Myocyte (in vitro differentiated cells): ENCODE data around the gene PCGF3. TPM values are rescaled to one million over a fixed set of nuclear protein-coding genes. Genes with fewer than 3 reads are reported as not detected.
"Not testable (repeated sequence)": the region's sequence is repeated elsewhere in the genome, so short reads cannot be mapped to it uniquely, and the experiment has no call there.

Experiments
- DNase-seq: peaks from one replicate; pipeline ENCODE4 v3.0.0-alpha.2; 2012; ENCODE audit warnings: low read depth
- total RNA-seq: library from RNA; depleted of rRNA; stranded (reverse); fragments of >200 nt; gene quantifications from 2 replicates; pipeline ENCODE4 v1.2.3, GENCODE V29; 2014

PCGF3 gene
- total RNA-seq, 1 donor from 2014 or later: 79.0 TPM

GRCh38 chr4:780255-780654, 74.6 kb downstream of the PCGF3 start:
- not testable (repeated sequence) for DNase-seq

GRCh38 chr4:780716-781492, 75.3 kb downstream of the PCGF3 start:
- no peak for DNase-seq

DNA sequence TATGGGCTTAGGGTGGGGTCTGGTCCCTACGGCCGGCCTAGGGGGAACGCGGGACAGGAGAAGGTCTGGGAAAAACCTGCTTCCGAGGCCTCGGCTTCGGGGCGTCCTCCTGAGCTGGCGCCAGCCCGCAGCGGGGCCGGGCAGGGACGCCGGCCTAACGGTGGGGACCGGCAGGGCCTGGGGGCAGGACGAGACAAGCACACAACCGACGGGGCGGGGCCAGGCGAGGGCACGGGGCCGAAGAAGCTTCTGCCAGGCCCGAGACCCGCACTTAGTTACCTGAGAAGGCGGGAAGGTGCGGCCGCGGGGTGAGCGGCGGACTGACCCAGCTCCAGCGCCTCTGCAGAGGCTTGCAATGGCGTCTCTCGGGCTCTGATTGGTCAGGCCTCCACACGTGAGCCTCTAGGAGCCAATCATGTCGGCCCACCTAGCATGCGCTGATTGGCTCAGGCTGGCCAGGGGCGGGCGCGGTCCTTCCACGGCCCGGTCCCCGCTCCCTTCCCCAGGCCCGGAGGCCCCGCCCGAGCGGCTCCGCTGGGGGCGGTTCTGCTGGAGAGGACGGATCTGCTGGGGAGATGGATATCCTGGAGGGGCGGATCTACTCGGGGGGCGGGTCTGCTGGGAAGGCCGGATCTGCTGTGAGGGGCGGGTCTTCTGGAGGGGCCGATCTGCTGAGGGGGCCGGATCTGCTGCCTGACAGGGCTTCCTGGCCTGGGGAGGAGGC, 76.0 kb downstream of the PCGF3 start:
- peak; percentile 99 for DNase-seq

DNA sequence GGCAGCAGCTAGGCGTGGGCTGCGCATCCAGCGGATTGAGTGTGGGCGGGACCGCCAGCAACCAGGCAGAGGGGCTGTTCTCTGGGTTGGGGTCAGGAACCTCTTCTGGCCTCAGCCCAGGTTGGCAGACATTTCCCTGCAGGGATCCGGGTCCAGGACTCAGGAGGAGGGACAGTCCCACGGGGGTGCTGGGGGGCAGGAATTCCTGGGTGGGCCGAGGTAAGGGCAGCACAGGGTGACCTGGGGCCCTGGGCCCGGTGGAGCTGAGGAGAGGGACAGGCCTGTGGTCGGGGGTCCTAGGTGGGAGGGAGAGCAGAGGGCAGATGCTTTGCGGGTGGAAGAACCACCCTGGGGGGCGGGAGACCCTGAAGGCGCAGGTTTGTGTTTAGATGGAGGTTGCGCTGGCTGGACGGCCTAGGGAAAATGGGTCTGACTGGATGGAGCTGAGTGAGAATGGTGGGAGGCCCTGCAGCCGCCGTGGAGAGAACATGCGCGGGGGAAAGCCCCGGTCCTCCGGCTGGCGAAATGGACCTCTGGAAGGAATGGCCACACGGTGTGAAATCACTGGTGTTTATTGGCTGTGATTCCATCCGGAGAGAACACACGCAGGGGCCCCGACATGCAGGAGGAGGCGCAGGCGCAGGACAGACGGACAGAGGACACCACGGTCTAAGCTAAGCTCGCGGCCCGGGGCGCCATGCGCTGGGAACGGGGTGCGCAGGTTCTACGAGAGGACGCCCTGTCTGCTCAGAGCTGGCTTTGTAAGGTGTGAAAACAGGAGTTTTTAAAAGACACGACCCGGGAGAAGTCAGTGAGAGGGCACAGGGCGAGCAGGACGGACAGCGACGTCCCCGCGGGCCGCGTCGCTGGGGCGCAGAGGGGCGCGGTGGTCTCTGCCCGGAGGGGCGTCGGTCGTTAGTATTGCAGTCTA, 79.0 kb downstream of the PCGF3 start:
- DNase-seq: no peak

GRCh38 chr4:785332-786073, 79.9 kb downstream of the PCGF3 start:
- no peak for DNase-seq

- no peak for DNase-seq
These were observed 80.6 kb downstream of the PCGF3 start for GRCh38 chr4:786074-786741.

DNA sequence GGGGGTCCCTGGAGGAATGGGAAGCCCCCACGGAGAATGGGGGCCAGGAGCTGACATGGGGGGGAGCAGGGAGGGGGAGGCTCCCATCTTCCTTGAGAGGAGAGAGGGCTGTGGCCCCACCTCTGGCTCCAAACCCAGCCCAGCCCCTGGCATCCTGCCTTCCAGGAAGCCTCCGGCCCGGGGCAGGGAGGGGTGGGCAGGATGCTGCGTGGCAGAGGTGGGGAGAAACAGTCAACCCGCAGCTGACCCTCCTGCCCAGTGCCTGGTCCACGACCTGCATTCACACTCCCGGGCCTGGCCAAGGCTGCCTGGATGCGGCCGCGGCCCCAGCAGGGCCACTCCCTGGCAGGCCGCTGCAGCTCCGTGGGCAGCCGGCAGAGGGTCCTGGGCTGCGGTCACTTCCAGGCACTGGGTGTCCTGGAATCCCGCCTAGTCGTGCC, 81.2 kb downstream of the PCGF3 start:
- DNase-seq: no peak

GRCh38 chr4:787561-787981, 81.9 kb downstream of the PCGF3 start:
- no peak for DNase-seq

GRCh38 chr4:788006-788635, 82.5 kb downstream of the PCGF3 start:
- DNase-seq: no peak

DNA sequence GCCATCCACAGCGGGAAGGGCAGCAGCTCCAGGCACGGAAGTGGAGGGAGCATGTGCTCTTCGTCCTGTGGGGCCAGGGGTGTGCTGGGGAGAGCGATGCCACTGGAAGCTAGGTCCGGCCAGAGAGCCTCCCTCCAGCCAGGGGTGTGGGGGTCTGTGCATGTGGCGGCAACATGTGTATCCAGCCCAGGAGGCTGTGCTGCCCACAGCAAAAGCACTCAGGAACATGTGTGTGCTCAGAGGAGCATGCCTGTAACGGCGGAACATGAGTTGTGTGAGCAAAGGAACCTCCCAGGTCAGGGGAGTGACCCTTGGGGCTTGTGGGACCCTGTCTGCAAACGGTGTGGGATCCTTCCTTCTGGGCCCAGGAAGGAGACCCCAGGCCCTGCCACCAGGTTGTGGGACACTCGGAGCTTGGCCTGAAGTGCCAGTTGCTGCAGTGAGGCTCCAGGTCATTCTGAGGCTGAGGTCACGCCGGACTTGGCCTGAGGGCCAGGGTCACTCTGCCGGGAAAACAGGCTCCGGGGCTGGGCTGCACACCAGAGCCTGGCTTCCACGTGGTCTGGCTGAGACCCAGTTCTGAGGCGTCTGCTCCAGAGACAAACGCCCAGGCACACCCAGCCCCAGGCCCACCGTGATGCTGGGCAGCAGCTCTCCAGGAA, 83.1 kb downstream of the PCGF3 start:
- no peak for DNase-seq

- no peak for DNase-seq
These were observed 84.2 kb downstream of the PCGF3 start for GRCh38 chr4:789571-790465.

GRCh38 chr4:790466-790820, 84.8 kb downstream of the PCGF3 start:
- no peak for DNase-seq

- DNase-seq: no peak
These were observed 85.7 kb downstream of the PCGF3 start for GRCh38 chr4:791252-791897.

DNA sequence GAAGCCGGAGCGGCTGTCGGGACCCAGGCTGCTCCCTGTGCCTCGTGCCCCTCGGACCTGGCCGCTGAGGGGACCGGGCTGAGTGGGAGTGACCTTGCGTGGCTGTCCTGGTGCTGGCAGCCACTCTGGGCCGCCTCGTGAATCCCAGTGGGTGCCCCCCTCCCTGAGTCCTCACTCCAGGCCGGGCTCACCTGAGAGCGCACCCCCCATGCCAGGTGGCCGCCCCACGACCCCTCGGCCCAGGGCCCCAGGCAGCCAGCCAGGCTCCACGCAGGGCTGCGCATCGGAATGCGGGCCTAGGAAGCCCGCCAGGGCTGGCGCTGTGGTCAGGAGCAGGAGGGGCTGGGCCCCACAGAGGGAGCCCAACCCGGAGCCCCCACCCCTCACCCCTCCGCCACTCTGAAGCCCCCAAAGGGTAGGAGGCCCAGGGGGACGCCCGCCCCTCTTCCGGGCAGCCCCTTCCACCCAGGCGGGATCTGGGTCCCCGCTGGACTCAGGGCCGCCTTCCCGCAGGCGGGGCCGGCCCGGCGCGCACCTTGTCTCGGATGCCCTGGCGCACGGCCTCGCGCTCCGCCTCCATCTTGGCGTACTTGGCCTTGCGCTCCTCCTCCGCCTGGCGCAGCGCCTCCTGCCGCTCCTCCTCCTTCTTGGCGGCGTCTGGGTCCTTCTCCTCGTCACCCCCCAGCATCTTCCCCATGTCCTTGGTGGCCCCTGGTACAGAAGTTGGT, 86.4 kb downstream of the PCGF3 start:
- no peak for DNase-seq

DNA sequence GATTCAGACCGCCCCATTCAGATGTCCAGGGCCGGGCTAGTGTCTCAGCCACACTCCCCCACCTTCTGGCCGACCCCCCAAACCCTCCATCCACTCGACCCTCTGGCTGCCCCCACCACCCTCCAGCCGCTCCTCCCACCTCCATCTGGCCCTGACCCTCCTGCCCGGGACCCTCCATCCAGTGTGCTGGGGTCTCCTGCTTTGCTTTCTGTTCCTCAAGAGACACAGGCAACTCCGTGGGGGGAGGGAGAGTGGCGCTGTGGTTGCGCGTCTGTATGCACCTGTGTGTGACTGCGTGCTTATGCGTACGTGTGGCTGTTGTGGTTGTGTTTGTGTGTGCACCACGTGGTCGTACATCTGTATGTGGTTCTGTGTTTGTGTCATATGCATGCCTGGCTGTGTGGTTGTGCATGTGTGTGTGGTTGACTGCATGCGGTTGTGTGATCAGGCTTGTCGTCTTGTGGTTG, 87.0 kb downstream of the PCGF3 start:
- DNase-seq: no peak

DNA sequence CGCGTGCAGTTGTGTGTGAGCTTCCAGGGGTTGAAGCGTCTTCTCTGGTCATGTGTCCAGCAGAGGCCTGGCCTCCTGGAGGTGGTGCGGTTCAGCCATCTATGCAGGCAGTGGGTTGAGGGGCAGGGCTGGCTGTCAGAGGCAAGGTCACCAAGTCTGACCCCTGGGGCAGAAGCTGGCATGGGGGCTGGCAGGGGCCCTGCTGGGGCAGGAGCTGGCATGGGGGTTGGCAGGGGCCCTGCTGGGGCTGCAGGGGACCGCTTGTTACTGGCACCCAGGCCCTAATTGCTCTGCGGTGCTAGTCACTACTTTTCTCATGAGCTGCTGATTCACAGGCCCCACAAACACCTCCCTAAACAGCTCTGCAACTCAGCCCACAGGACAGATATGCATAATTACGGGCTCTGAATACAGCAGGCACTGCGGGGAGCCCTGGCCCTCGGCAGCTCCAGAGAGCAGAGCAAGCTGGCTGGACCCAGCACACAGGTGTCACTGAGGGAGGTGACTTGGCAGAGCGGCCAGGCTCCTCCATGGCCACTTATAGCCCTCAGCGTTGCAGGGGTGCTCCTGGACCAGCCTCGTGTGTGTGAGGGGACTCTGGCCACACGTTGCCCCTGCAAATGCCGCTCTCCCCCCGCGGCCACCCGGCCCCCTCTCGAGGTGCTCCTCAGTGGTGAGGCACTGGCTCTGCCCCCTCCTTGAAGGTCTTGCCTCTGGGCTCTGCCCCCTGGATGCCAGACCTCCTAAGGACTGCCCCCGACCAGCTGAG, 87.6 kb downstream of the PCGF3 start:
- DNase-seq: no peak
